ENCODE results near the gene IL3.

The IL3 gene

DNA sequence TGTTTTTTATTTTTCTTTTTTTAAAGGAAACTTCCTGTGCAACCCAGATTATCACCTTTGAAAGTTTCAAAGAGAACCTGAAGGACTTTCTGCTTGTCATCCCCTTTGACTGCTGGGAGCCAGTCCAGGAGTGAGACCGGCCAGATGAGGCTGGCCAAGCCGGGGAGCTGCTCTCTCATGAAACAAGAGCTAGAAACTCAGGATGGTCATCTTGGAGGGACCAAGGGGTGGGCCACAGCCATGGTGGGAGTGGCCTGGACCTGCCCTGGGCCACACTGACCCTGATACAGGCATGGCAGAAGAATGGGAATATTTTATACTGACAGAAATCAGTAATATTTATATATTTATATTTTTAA is 15.2 kb downstream of the IL3 start:
- no peak for TF ChIP-seq CEBPB (IDR thresholded peaks at IDR 0.05)
- no peak for TF ChIP-seq ZBTB7A (IDR thresholded peaks at IDR 0.05; ENCODE audit: low read depth)
- no peak for TF ChIP-seq NFIC (IDR thresholded peaks at IDR 0.05)
- no peak for TF ChIP-seq CREB1 (IDR thresholded peaks at IDR 0.05; ENCODE audit: low read depth)
- no peak for TF ChIP-seq EGR1 (IDR thresholded peaks at IDR 0.05)
- no peak for TF ChIP-seq TAF1 (IDR thresholded peaks at IDR 0.05; ENCODE audit: low read depth)

DNA sequence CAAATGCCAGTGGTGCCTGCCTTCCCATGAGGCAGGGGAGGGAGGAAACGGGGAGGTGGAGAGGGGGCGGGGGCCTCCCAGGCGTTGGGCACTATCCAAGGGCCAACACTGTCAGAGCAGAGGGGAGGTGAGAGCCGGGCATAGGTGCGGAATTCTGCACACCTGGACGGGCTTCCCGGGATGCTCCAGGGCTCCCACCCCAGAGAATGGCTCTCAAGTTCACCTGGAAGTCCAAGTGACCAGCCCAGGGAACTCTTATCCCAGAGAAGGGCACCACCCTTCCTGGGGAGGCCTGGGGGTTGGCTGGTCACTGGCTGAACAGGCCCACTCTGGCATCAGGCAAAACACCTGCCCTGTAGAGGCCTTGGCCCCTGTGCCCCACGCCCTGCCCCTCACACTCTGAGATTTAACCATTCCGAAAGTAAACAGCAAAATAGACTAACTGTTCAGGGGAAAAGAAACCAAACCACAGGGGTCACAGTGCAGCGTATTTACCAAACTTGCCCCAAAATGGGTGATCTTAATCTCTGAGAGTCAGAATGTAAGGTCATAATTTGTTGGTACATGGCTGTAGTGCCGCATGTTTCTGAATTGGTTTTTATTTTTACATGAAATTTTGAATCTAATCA is 15.9 kb downstream of the IL3 start:
- TF ChIP-seq CREB1 (IDR thresholded peaks at IDR 0.05; ENCODE audit: low read depth) (no peak), TCF12 (IDR thresholded peaks at IDR 0.05; ENCODE audit: low read depth) (no peak), NFIC (IDR thresholded peaks at IDR 0.05) (no peak), CEBPB (IDR thresholded peaks at IDR 0.05) (no peak), TEAD4 (IDR thresholded peaks at IDR 0.05) (no peak), RAD21 (IDR thresholded peaks at IDR 0.05; ENCODE audit: low read depth) (no peak), TAF1 (IDR thresholded peaks at IDR 0.05; ENCODE audit: low read depth) (no peak), EP300 (IDR thresholded peaks at IDR 0.05; ENCODE audit: borderline replicate concordance) (no peak), ZBTB7A (IDR thresholded peaks at IDR 0.05; ENCODE audit: low read depth) (no peak), YY1 (IDR thresholded peaks at IDR 0.05; ENCODE audit: low read depth) (no peak)
- TF ChIP-seq, protein P1, sequence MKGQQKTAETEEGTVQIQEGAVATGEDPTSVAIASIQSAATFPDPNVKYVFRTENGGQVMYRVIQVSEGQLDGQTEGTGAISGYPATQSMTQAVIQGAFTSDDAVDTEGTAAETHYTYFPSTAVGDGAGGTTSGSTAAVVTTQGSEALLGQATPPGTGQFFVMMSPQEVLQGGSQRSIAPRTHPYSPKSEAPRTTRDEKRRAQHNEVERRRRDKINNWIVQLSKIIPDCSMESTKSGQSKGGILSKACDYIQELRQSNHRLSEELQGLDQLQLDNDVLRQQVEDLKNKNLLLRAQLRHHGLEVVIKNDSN (IDR thresholded peaks at IDR 0.05) = no peak
- TF ChIP-seq, protein P2, sequence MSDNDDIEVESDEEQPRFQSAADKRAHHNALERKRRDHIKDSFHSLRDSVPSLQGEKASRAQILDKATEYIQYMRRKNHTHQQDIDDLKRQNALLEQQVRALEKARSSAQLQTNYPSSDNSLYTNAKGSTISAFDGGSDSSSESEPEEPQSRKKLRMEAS (IDR thresholded peaks at IDR 0.05) = no peak
- TF ChIP-seq, protein P3, sequence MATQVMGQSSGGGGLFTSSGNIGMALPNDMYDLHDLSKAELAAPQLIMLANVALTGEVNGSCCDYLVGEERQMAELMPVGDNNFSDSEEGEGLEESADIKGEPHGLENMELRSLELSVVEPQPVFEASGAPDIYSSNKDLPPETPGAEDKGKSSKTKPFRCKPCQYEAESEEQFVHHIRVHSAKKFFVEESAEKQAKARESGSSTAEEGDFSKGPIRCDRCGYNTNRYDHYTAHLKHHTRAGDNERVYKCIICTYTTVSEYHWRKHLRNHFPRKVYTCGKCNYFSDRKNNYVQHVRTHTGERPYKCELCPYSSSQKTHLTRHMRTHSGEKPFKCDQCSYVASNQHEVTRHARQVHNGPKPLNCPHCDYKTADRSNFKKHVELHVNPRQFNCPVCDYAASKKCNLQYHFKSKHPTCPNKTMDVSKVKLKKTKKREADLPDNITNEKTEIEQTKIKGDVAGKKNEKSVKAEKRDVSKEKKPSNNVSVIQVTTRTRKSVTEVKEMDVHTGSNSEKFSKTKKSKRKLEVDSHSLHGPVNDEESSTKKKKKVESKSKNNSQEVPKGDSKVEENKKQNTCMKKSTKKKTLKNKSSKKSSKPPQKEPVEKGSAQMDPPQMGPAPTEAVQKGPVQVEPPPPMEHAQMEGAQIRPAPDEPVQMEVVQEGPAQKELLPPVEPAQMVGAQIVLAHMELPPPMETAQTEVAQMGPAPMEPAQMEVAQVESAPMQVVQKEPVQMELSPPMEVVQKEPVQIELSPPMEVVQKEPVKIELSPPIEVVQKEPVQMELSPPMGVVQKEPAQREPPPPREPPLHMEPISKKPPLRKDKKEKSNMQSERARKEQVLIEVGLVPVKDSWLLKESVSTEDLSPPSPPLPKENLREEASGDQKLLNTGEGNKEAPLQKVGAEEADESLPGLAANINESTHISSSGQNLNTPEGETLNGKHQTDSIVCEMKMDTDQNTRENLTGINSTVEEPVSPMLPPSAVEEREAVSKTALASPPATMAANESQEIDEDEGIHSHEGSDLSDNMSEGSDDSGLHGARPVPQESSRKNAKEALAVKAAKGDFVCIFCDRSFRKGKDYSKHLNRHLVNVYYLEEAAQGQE (IDR thresholded peaks at IDR 0.05; ENCODE audit: low read depth) = no peak

DNA sequence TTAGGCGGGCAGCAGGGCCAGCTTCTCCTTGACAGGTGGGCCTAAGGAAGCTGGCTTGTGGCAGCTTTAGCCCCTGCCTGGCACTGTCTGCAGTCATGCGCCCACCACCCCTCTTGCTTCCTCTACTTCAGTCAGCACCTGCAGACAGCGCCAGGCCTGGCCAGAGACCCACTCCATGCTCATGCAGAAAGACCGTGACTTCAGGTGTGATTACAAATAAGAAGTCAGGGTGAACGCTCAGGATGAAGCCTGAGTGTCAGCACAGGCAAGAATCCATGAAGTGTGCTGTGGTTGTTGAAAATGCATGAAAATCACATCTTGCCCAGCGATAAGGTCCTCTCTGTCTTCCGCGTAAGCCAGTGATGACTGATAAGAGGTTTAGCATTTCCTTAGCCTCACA is 16.5 kb downstream of the IL3 start:
- no peak for TF ChIP-seq CEBPB (IDR thresholded peaks at IDR 0.05)
- TF ChIP-seq, protein P1 (IDR thresholded peaks at IDR 0.05) = no peak
- TF ChIP-seq EP300 (IDR thresholded peaks at IDR 0.05; ENCODE audit: borderline replicate concordance) = no peak
- no peak for TF ChIP-seq ZBTB7A (IDR thresholded peaks at IDR 0.05; ENCODE audit: low read depth)
- TF ChIP-seq CREB1 (IDR thresholded peaks at IDR 0.05; ENCODE audit: low read depth) = no peak
- TF ChIP-seq RAD21 (IDR thresholded peaks at IDR 0.05; ENCODE audit: low read depth) = no peak
- TF ChIP-seq TCF12 (IDR thresholded peaks at IDR 0.05; ENCODE audit: low read depth) = no peak
- no peak for TF ChIP-seq FOXM1 (IDR thresholded peaks at IDR 0.05; ENCODE audit: borderline replicate concordance, low read depth)

DNA sequence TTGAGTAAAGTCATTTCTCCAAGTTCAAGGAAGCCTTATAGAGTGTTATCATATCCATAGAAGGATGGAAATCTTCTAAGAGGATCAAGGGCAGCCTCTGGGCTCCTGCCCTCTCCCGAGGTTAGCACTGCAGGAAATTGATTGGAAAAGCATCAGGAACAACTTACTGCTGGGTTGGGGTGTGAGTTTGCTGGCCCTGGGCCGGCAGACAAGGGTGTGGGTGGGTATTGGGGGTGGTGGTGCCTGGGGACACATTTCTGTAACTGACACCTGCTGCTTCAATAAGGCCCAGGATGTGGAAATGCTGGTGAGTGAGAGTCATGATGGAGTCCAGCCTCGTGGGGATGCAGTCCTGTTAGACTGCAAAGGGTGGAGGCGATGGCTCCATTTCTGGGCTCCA is 18.6 kb downstream of the IL3 start:
- TF ChIP-seq NFIC (IDR thresholded peaks at IDR 0.05) (no peak), FOXM1 (IDR thresholded peaks at IDR 0.05; ENCODE audit: borderline replicate concordance, low read depth) (no peak), RAD21 (IDR thresholded peaks at IDR 0.05; ENCODE audit: low read depth) (no peak), YY1 (IDR thresholded peaks at IDR 0.05; ENCODE audit: low read depth) (no peak), TCF12 (IDR thresholded peaks at IDR 0.05; ENCODE audit: low read depth) (no peak), TEAD4 (IDR thresholded peaks at IDR 0.05) (no peak), TAF1 (IDR thresholded peaks at IDR 0.05; ENCODE audit: low read depth) (no peak), EP300 (IDR thresholded peaks at IDR 0.05; ENCODE audit: borderline replicate concordance) (no peak), ZBTB7A (IDR thresholded peaks at IDR 0.05; ENCODE audit: low read depth) (no peak), CEBPB (IDR thresholded peaks at IDR 0.05) (no peak), CREB1 (IDR thresholded peaks at IDR 0.05; ENCODE audit: low read depth) (no peak)
- TF ChIP-seq, protein P1 (IDR thresholded peaks at IDR 0.05) = no peak
- TF ChIP-seq, protein P2 (IDR thresholded peaks at IDR 0.05) = no peak

DNA sequence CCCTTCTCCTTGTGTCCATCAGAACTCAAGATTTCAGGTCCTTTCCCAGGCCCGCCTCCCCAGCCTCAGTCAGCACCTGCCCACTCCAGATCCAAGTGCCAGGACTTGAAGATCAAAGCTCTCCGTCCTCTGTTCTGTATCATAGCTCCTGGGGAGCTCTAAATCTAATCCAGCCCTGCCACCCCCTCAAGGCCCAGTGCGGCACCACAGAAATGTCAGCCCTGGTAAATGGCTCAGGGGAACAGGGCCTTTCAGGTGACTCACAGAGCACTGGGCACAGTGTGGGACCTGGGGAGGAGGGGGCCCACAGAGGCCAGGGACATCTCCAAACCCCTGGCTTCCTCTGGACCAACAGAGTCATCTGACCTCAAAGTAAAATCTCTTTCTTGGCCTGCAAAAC is 19.2 kb downstream of the IL3 start:
- TF ChIP-seq EGR1 (IDR thresholded peaks at IDR 0.05) (no peak), FOXM1 (IDR thresholded peaks at IDR 0.05; ENCODE audit: borderline replicate concordance, low read depth) (no peak), TEAD4 (IDR thresholded peaks at IDR 0.05) (no peak), RAD21 (IDR thresholded peaks at IDR 0.05; ENCODE audit: low read depth) (no peak)
- TF ChIP-seq, protein P2 (IDR thresholded peaks at IDR 0.05) = no peak

DNA sequence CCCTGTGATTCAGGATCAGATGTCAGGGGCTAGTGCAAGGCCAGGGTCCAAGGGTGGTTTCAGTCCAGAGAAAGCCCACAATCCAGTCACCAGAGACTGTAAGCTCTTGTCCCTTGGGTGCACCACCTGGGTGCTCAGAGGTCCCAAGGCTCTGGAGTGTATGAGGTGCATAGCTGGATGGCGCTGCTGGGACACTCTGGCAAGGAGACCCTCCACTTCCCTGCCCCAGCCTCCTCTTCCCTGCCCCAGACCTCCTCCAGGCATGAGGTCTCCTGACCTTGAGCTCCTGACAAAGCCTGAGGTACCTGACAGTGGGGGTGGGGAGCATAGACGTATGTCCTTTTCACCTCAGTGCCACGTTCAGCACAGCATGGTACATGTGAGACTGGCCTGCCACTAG is 20.1 kb downstream of the IL3 start:
- TF ChIP-seq CREB1 (IDR thresholded peaks at IDR 0.05; ENCODE audit: low read depth) (no peak), YY1 (IDR thresholded peaks at IDR 0.05; ENCODE audit: low read depth) (no peak), TEAD4 (IDR thresholded peaks at IDR 0.05) (no peak)

DNA sequence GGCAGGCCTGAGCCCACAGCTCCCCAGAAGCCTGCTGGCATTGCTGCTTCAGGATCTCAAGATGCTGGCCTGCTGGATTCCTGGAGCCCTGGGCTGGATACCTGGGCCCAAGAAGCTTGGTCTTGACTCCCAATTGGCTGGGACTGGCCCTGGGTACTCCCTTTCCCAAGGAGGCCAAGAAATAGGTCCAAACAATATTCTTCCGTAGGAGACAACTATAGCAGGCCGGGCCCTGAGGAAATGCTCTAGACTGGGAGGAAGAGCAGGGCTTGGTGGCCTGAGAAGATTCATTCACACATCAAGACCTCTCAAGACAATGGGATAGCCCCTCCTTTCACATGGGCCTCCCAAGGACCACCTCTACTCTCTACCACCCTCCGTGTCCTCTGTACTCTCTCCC is 21.0 kb downstream of the IL3 start:
- TF ChIP-seq RAD21 (IDR thresholded peaks at IDR 0.05; ENCODE audit: low read depth) (no peak), CEBPB (IDR thresholded peaks at IDR 0.05) (no peak), CREB1 (IDR thresholded peaks at IDR 0.05; ENCODE audit: low read depth) (no peak), EGR1 (IDR thresholded peaks at IDR 0.05) (no peak)
- TF ChIP-seq, protein P3 (IDR thresholded peaks at IDR 0.05; ENCODE audit: low read depth) = no peak
- TF ChIP-seq, protein P2 (IDR thresholded peaks at IDR 0.05) = no peak

Measured in Ishikawa (cell line).